ENCODE results near the gene SIT1. TPM values are rescaled to one million over a fixed set of nuclear protein-coding genes. Genes with fewer than 3 reads are reported as not detected.
A peak's percentile ranks its signal among the peaks of the same experiment; 100 is the strongest.
"Not testable (repeated sequence)": the region's sequence is repeated elsewhere in the genome, so short reads cannot be mapped to it uniquely, and the experiment has no call there.

Gene SIT1
- total and polyA plus RNA-seq, 8 donors: 0.27 to 2.4 (median 0.55) TPM

- TF ChIP-seq CTCF (IDR thresholded peaks at IDR 0.05): no peak
- Histone ChIP-seq H3K36me3 (no peaks in the 10 kb centered on the region), H3K9me3 (no peaks in the 10 kb centered on the region), H3K27ac (peak overlapping the region; percentile 33 to 56), H3K4me3 (no peak overlapping the region), H3K27me3 (no peaks in the 10 kb centered on the region), H3K4me1 (peaks cover 4 to 53% of the 10 kb centered on the region in 2 donors)
- ATAC-seq (peak; percentile 50), DNase-seq (no peak)
- intact Hi-C loops (cut with DNase I): no loop called here
Measured at GRCh38 chr9:35651956-35652828, 1.5 kb upstream of the SIT1 start.

- Histone ChIP-seq H3K36me3 (no peaks in the 10 kb centered on the region), H3K9me3 (no peaks in the 10 kb centered on the region), H3K27me3 (no peaks in the 10 kb centered on the region), H3K27ac (peak overlapping the region; percentile 7 to 55), H3K4me3 (peak overlapping the region in 1 of 2 donors; percentile 27), H3K4me1 (peaks cover 4 to 63% of the 10 kb centered on the region in 2 donors)
- intact Hi-C loops (cut with DNase I): no loop called here
- ATAC-seq: no peak
- no peak for TF ChIP-seq CTCF (IDR thresholded peaks at IDR 0.05)
- DNase-seq: no peak
Measured at GRCh38 chr9:35649431-35650340, 1.0 kb downstream of the SIT1 start.

GRCh38 chr9:35646533-35647265 lies 4.0 kb downstream of the SIT1 start:
- peak; percentile 94 to 100 (median 96) for DNase-seq
- intact Hi-C loops (cut with DNase I): no loop called here
- peak; percentile 86 to 99 for TF ChIP-seq CTCF (IDR thresholded peaks at IDR 0.05)
- Histone ChIP-seq H3K4me3 (peak overlapping the region; percentile 48 to 56), H3K36me3 (no peaks in the 10 kb centered on the region), H3K9me3 (no peaks in the 10 kb centered on the region), H3K27ac (peak overlapping the region; percentile 89 to 91), H3K4me1 (peaks cover 4 to 66% of the 10 kb centered on the region in 2 donors), H3K27me3 (no peaks in the 10 kb centered on the region)
- ATAC-seq: peak; percentile 98

- Histone ChIP-seq H3K36me3 (no peaks in the 10 kb centered on the region), H3K27ac (peak overlapping the region; percentile 89 to 91), H3K27me3 (no peaks in the 10 kb centered on the region), H3K9me3 (no peaks in the 10 kb centered on the region), H3K4me3 (peak overlapping the region; percentile 48 to 56), H3K4me1 (peaks cover 4 to 70% of the 10 kb centered on the region in 2 donors)
- peak; percentile 62 for ATAC-seq
- DNase-seq: peak in 2 of 4 donors; percentile 72 to 73
- no peak for TF ChIP-seq CTCF (IDR thresholded peaks at IDR 0.05)
- intact Hi-C loops (cut with DNase I): no loop called here
Measured at GRCh38 chr9:35646153-35646532, 4.6 kb downstream of the SIT1 start.

DNA sequence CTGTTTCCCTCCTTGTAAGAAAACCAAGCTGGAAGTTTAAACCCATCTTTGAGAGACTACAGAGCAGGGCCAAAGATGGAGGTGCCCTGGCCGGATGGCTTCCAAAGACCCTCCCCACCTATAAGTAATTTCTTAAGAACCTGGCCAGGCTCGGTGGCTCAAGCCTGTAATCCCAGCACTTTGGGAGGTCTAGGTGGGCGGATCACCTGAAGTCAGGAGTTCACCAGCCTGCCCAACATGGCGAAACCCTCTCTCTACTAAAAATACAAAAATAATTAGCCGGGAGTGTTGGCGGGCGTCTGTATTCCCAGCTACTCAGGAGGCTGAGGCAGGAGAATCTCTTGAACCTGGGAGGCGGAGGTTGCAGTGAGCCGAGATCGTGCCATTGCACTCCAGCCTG lies 5.0 kb downstream of the SIT1 start:
- DNase-seq; H3K9me3 ChIP-seq; H3K27me3 ChIP-seq; intact Hi-C loops (cut with DNase I); ATAC-seq; H3K36me3 ChIP-seq: not testable (repeated sequence)
- H3K27ac ChIP-seq: peak overlapping the region; percentile 89 to 91
- H3K4me1 ChIP-seq: peaks cover 4 to 70% of the 10 kb centered on the region in 2 donors
- peak overlapping the region; percentile 48 to 56 for H3K4me3 ChIP-seq
